Panc1 (cell line): ENCODE results near the gene TET3. TPM values are rescaled to one million over a fixed set of nuclear protein-coding genes. Genes with fewer than 3 reads are reported as not detected.

Source experiments
- ATAC-seq: fragments of 200-7000 bp; cut with Tn5 transposase; 2 replicates; pipeline ENCODE4 v1.9.1; 2020; ENCODE audit warnings: mild to moderate bottlenecking, moderate library complexity
- BruUV-seq: library from RNA; stranded (reverse); fragments of 400-500 nt; replicated peaks from 2 replicates; lab custom pipeline; 2021; lab: Mats Ljungman, UMichigan
- CTCF ChIA-PET: fragments of 300-600 bp; sonication (Branson Sonifier 250); formaldehyde crosslinking; loops from one replicate; lab custom pipeline; 2022; ENCODE audit warnings: antibody characterized with exemption; lab: Charles Lee
- POLR2A ChIA-PET: fragments of 300-600 bp; sonication (Branson Sonifier 250); formaldehyde crosslinking; loops from one replicate; lab custom pipeline; 2022; ENCODE audit warnings: antibody characterized with exemption; lab: Charles Lee
- DNase-seq: peaks from one replicate; pipeline ENCODE4 v3.0.0-alpha.2; 2010; ENCODE audit warnings: low read depth, low spot score
- H3K27ac ChIP-seq: 2 replicates; pipeline ENCODE4 v1.5.1; 2011; ENCODE audit warnings: mild to moderate bottlenecking, low read length, inconsistent platforms
- H3K27me3 ChIP-seq: fragments of 200-500 bp; sonication (Bioruptor generic); 2 replicates; pipeline ENCODE4 v1.6.0; 2014; ENCODE audit warnings: low read length, inconsistent platforms; ENCODE audit not compliant: control insufficient read depth, insufficient read depth
- H3K36me3 ChIP-seq: fragments of 200-500 bp; sonication (Bioruptor generic); 2 replicates; pipeline ENCODE4 v1.5.1; 2014; ENCODE audit warnings: inconsistent platforms, mild to moderate bottlenecking, low read length, moderate library complexity; ENCODE audit not compliant: control insufficient read depth, insufficient read depth
- H3K4me1 ChIP-seq: 2 replicates; pipeline ENCODE4 v1.5.1; 2011; ENCODE audit warnings: inconsistent platforms, mild to moderate bottlenecking, low read length, moderate library complexity; ENCODE audit not compliant: control insufficient read depth, insufficient read depth
- H3K4me3 ChIP-seq, 2 experiments: 2 replicates each; pipeline ENCODE4 v1.5.1; 2011 to 2012; ENCODE audit warnings: low read depth in 2 of 2, low read length in 2 of 2, mild to moderate bottlenecking in 2 of 2, inconsistent platforms in 1 of 2, moderate library complexity in 1 of 2
- H3K9me3 ChIP-seq: fragments of 200-500 bp; sonication (Bioruptor generic); 2 replicates; pipeline ENCODE4 v1.5.1; 2014; ENCODE audit warnings: low read depth, mild to moderate bottlenecking, inconsistent platforms, low read length, moderate library complexity; ENCODE audit not compliant: control insufficient read depth, insufficient read depth
- POLR2AphosphoS5 ChIP-seq: IDR thresholded peaks from 2 replicates; pipeline ENCODE4 v1.6.1; 2012; ENCODE audit warnings: mild to moderate bottlenecking, low read depth, low read length, moderate library complexity
- SIN3A ChIP-seq: IDR thresholded peaks from 2 replicates; pipeline ENCODE4 v1.6.1; 2012; ENCODE audit warnings: low read depth, mild to moderate bottlenecking, low read length, moderate library complexity, borderline replicate concordance; ENCODE audit not compliant: insufficient read depth
- TCF7L2 ChIP-seq: IDR thresholded peaks from 2 replicates; pipeline ENCODE4 v1.6.1; 2011; ENCODE audit warnings: mild to moderate bottlenecking, low read depth, low read length, inconsistent platforms
- in situ Hi-C: cut with HindIII; loops from 2 replicates; pipeline ENCODE4 v1.10.0; 2016; ENCODE audit warnings: low sequenced_read_pairs, low pct_unique_long_range_greater_than_20kb
- intact Hi-C: fragments of 100-400 bp; cut with micrococcal nuclease; formaldehyde crosslinking; loops from one replicate; pipeline ENCODE4 v1.10.0; 2022; ENCODE audit not compliant: unreplicated experiment
- total RNA-seq: library from RNA; stranded (reverse); gene quantifications from one replicate; pipeline ENCODE4 v1.2.1, GENCODE V29; 2021; ENCODE audit not compliant: unreplicated experiment
- TF ChIP-seq, protein P1 (sequence below): fragments of 450-650 bp; IDR thresholded peaks from 2 replicates; pipeline ENCODE4 v1.5.1; 2017; ENCODE audit warnings: mild to moderate bottlenecking
- TF ChIP-seq, protein P2 (sequence below), 2 experiments: IDR thresholded peaks; 2 replicates each; pipeline ENCODE4 v1.6.1; 2011 to 2012; ENCODE audit warnings: low read depth in 2 of 2, control low read depth in 1 of 2, low read length in 1 of 2, mild to moderate bottlenecking in 1 of 2, moderate library complexity in 1 of 2; ENCODE audit not compliant: insufficient read depth in 1 of 2

The TET3 gene
- total RNA-seq, 1 experiment from 2014 or later, result 13.1 TPM

DNA sequence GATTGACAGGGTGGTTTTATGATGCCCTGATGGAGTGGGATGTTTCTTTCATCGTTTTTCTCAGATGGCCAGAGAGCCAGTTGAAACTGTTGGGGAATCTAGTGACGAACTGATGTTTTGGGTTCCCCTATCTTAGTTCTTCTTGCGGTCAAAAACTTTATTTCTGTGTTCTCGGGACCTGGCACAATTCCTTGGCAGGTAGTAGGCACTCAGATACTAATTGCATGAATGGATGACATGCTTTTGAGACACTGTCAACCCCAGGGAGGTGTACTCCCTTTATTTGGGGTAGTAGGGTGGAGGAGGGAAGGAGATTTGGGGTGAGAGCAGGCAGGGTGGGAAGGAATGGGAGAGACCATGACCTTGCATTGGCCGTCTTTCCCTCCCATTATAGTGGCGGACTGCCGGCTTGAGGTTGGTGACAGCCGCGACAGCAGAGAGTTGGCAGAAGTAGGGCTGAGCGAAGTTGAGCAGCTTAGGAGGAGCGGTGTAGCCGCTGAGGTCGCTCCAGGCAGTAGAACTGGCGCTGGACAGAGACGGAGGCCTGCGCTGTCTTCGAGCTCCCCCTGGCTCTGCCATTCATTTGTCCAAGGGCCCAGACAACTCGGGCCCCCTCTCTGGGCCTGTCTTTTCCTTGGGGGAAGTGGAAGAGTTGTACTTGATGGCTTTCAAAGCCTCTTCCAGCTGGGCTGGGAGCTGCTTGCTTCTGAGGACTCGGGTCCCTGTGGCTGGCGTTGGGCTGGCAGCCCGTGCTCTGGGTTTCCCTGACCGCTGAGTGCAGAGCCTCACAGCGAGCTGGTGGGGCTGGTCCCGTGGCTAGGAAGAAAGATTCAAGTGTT, 2.6 kb downstream of the TET3 start:
- no peaks in the 10 kb centered on the region for H3K9me3 ChIP-seq
- no TSS peak for BruUV-seq
- ATAC-seq (peak; percentile 81), DNase-seq (no peak)
- H3K4me1 ChIP-seq, result peaks cover 47% of the 10 kb centered on the region
- H3K27ac ChIP-seq, result peak overlapping the region; percentile 48; the same call in 1 of the 2 replicates
- intact Hi-C loops, result no loop called here
- CTCF ChIA-PET, result interaction anchor here (0.6 to 1.9 kb wide), 4 partner anchors 14 to 161 kb away, joined by 3 to 13 read pairs (median 4); partner anchors contain the start of gene STAMBP
- TF ChIP-seq TCF7L2 (no peak), POLR2AphosphoS5 (no peak), SIN3A (peak; percentile 78; the same call in 1 of the 2 replicates)
- TF ChIP-seq, protein P1, sequence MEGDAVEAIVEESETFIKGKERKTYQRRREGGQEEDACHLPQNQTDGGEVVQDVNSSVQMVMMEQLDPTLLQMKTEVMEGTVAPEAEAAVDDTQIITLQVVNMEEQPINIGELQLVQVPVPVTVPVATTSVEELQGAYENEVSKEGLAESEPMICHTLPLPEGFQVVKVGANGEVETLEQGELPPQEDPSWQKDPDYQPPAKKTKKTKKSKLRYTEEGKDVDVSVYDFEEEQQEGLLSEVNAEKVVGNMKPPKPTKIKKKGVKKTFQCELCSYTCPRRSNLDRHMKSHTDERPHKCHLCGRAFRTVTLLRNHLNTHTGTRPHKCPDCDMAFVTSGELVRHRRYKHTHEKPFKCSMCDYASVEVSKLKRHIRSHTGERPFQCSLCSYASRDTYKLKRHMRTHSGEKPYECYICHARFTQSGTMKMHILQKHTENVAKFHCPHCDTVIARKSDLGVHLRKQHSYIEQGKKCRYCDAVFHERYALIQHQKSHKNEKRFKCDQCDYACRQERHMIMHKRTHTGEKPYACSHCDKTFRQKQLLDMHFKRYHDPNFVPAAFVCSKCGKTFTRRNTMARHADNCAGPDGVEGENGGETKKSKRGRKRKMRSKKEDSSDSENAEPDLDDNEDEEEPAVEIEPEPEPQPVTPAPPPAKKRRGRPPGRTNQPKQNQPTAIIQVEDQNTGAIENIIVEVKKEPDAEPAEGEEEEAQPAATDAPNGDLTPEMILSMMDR, result peak; percentile 55; the same call in 1 of the 2 replicates
- TF ChIP-seq, protein P2, sequence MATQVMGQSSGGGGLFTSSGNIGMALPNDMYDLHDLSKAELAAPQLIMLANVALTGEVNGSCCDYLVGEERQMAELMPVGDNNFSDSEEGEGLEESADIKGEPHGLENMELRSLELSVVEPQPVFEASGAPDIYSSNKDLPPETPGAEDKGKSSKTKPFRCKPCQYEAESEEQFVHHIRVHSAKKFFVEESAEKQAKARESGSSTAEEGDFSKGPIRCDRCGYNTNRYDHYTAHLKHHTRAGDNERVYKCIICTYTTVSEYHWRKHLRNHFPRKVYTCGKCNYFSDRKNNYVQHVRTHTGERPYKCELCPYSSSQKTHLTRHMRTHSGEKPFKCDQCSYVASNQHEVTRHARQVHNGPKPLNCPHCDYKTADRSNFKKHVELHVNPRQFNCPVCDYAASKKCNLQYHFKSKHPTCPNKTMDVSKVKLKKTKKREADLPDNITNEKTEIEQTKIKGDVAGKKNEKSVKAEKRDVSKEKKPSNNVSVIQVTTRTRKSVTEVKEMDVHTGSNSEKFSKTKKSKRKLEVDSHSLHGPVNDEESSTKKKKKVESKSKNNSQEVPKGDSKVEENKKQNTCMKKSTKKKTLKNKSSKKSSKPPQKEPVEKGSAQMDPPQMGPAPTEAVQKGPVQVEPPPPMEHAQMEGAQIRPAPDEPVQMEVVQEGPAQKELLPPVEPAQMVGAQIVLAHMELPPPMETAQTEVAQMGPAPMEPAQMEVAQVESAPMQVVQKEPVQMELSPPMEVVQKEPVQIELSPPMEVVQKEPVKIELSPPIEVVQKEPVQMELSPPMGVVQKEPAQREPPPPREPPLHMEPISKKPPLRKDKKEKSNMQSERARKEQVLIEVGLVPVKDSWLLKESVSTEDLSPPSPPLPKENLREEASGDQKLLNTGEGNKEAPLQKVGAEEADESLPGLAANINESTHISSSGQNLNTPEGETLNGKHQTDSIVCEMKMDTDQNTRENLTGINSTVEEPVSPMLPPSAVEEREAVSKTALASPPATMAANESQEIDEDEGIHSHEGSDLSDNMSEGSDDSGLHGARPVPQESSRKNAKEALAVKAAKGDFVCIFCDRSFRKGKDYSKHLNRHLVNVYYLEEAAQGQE (IDR thresholded peaks at IDR 0.05; ENCODE audit: insufficient read depth in 1 of 2, low read depth in 2 of 2, low read length in 1 of 2), result peak; percentile 80 to 90
- no peaks in the 10 kb centered on the region for H3K27me3 ChIP-seq
- in situ Hi-C loops, result no loop called here
- POLR2A ChIA-PET, result no interaction called here
- H3K4me3 ChIP-seq, result peak overlapping the region; percentile 35 to 64
- H3K36me3 ChIP-seq, result no peaks in the 10 kb centered on the region

DNA sequence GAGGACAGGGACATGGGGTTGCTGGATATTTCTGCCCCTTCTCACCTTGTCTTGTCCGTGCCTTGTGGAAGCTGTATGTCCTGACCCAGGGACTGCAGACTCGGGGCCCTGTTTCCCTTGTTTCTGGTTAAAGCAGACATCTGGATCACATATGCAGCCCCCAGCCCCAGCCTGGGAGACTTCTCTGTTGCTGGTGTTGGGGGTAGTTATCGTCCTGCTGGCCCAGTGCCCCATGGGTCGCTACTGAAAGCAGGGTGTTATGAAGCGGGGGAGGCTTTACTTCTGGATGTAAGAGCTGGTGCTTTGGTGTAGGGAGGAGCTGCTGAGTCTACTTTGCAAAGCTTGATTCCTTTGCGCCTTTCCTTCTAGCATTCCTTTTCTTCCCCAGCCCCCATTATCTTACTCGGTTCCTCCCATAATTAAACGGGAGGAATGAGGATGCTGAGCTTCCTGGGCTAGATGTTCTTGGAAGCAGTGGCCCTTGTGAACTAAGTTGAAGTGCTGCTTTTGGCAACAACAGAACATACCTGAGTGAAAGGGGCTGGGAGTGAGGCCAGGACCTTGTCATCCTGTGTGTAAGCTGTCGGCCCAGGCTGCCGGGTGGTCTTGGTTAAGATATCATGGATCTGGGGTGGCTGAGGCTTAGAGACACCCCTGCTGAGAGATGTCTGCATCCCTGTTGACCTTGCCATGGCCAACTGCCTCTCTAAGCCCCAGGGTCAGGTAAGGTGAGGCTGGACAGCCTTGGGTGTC, 3.4 kb downstream of the TET3 start:
- Histone ChIP-seq H3K9me3 (no peaks in the 10 kb centered on the region), H3K27me3 (no peaks in the 10 kb centered on the region), H3K4me3 (peak overlapping the region; percentile 35 to 64), H3K36me3 (no peaks in the 10 kb centered on the region), H3K27ac (peak overlapping the region; percentile 48; the same call in 1 of the 2 replicates), H3K4me1 (peaks cover 40% of the 10 kb centered on the region)
- BruUV-seq, result no TSS peak
- DNase-seq (no peak), ATAC-seq (no peak)
- TF ChIP-seq, protein P1, result no peak
- TF ChIP-seq TCF7L2 (no peak), SIN3A (no peak), POLR2AphosphoS5 (no peak)
- TF ChIP-seq, protein P2 (IDR thresholded peaks at IDR 0.05; ENCODE audit: insufficient read depth in 1 of 2, low read depth in 2 of 2, low read length in 1 of 2), result no peak
- intact Hi-C loops, result no loop called here
- ChIA-PET POLR2A (interaction anchor here (0.6 kb wide), 2 partner anchors 30 to 44 kb away, joined by 4 to 13 read pairs; no protein-coding TSS in a partner anchor), CTCF (interaction anchor here (0.6 to 1.9 kb wide), 4 partner anchors 90 to 289 kb away, joined by 3 to 13 read pairs (median 4); partner anchors contain the start of gene STAMBP)
- in situ Hi-C loops, result no loop called here
